Common myeloid progenitor, CD34-positive (primary cell): Measurements from ENCODE around the gene ATXN7L1.

Experiments
- CTCF ChIA-PET: fragments of 350-600 bp; sonication (Branson Sonifier 250); formaldehyde crosslinking; loops from one replicate; lab custom pipeline; 2021; ENCODE audit warnings: antibody characterized with exemption; lab: Charles Lee
- POLR2A ChIA-PET: fragments of 350-600 bp; sonication (Branson Sonifier 250); formaldehyde crosslinking; loops from one replicate; lab custom pipeline; 2021; ENCODE audit warnings: antibody characterized with exemption; lab: Charles Lee
- DNase-seq, 3 donors: peaks; one replicate each; pipeline versions ENCODE4 v3.0.0 to v3.0.0-alpha.2; 2013
- H3K27ac ChIP-seq, 2 experiments: 1 replicate in 1 of 2; 2 replicates in 1 of 2; pipeline ENCODE4 v1.7.0; 2013; ENCODE audit warnings: inconsistent platforms in 2 of 2, low read length in 2 of 2, mild to moderate bottlenecking in 2 of 2, low read depth in 1 of 2, moderate library complexity in 1 of 2; ENCODE audit not compliant: severe bottlenecking in 2 of 2, insufficient read depth in 1 of 2, poor library complexity in 1 of 2
- H3K27me3 ChIP-seq, 5 experiments: replicated peaks in 2 of 5; 1 replicate in 3 of 5; 2 replicates in 2 of 5; pipeline versions ENCODE4 v1.6.1 to v1.7.0; 2013; ENCODE audit warnings: low read length in 4 of 5, mild to moderate bottlenecking in 2 of 5, moderate library complexity in 2 of 5, inconsistent platforms in 1 of 5; ENCODE audit not compliant: insufficient read depth in 5 of 5, control insufficient read depth in 4 of 5
- H3K36me3 ChIP-seq, 4 experiments: 1 replicate in 2 of 4; 2 replicates in 2 of 4; pipeline versions ENCODE4 v1.6.1 to v1.7.0; 2013; ENCODE audit warnings: low read length in 3 of 4, control low read depth in 1 of 4, mild to moderate bottlenecking in 1 of 4; ENCODE audit not compliant: control insufficient read depth in 4 of 4, insufficient read depth in 4 of 4
- H3K4me1 ChIP-seq, 4 experiments: 1 replicate in 3 of 4; 2 replicates in 1 of 4; pipeline versions ENCODE4 v1.6.1 to v1.7.1; 2013; ENCODE audit warnings: low read length in 3 of 4, mild to moderate bottlenecking in 3 of 4, control low read depth in 1 of 4, inconsistent platforms in 1 of 4, moderate library complexity in 1 of 4; ENCODE audit not compliant: control insufficient read depth in 4 of 4, insufficient read depth in 4 of 4; ENCODE audit errors: control extremely low read depth in 1 of 4
- H3K4me3 ChIP-seq, 7 experiments: 1 replicate in 4 of 7; 2 replicates in 3 of 7; pipeline versions ENCODE4 v1.5.1 to v1.7.0; 2013; ENCODE audit warnings: mild to moderate bottlenecking in 7 of 7, low read length in 6 of 7, moderate library complexity in 6 of 7, inconsistent platforms in 2 of 7, low read depth in 2 of 7, control low read depth in 1 of 7; ENCODE audit not compliant: insufficient read depth in 4 of 7, control insufficient read depth in 1 of 7; ENCODE audit errors: extremely low read depth in 1 of 7
- H3K9me3 ChIP-seq, 5 experiments: 1 replicate in 4 of 5; 2 replicates in 1 of 5; pipeline versions ENCODE4 v1.6.1 to v1.7.1; 2013; ENCODE audit warnings: low read length in 4 of 5, mild to moderate bottlenecking in 2 of 5, inconsistent platforms in 1 of 5, low read depth in 1 of 5, moderate library complexity in 1 of 5; ENCODE audit not compliant: control insufficient read depth in 4 of 5, insufficient read depth in 2 of 5; ENCODE audit errors: control extremely low read depth in 1 of 5
- WGBS: methylation state at CpG from one replicate; pipeline ENCODE4 v1.1.5; 2013; ENCODE audit not compliant: insufficient coverage; 5-methylcytosine and 5-hydroxymethylcytosine counted together

ATXN7L1 gene

DNA sequence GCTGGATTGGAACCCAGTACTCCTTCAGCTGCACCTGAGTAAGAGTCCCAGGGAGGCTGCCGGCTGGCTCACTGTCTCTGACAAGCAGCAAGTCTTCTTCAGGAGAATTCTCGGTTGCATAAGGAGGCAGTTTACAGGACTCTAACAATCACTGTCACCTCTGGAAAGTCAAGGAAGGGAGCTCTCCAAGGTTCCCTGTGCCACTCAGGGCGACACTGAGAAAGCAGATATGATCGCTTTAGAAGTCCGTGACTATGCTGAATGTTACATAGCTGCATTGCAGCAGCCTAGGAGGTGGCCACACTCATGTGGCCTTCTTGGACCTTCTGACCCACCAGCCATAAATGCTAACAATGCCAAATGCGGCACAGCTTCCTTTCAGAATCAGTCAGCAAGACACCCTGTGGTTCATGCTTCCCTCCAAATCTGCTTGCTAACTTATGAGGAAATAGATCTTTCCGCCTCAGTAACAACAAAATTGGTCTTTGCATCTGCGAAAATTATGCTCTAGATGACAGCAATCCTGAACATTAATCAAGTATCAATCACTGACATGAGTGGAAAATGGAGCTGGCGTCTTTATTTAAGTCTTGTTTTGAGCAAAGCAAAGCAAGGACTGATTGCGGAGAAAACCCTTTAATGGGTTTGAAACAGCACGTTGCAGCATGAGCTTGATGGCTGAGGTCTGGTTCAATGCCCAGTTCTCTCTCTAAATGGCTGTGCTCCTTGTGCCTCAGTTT is 132.9 kb downstream of the ATXN7L1 start:
- peak in 2 of 3 donors; percentile 27 to 39 for DNase-seq
- Histone ChIP-seq H3K27ac (no peak overlapping the region), H3K9me3 (no peaks in the 10 kb centered on the region), H3K27me3 (no peaks in the 10 kb centered on the region), H3K4me1 (peaks cover 2 to 12% (median 7%) of the 10 kb centered on the region in 4 experiments), H3K4me3 (no peak overlapping the region), H3K36me3 (no peaks in the 10 kb centered on the region)
- ChIA-PET POLR2A (no interaction called here), CTCF (interaction anchor here (1.2 to 1.6 kb wide), 2 partner anchors 8 to 80 kb away, joined by 3 to 6 read pairs; no protein-coding TSS in a partner anchor)
- WGBS, result 49% methylated on average over 10 of the region's 11 CpGs

DNA sequence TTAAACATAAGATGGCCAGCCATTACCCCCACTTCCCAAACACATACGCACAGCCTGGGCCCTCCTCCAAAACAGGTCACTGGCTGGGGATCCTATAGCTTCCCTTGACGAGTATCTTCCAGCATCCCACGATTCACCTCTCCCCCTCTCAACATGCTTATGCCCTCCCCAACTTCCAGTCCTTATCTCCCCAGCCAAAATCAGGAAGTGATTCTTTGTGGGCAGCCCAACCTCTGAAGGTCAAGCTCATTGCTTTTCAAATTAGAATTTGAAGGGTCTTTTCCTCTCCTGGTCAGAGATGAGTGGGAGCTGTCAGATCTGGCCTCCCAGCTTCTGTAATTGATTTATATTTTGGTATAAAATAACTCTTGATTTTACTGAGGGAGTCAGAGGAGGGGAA is 133.6 kb downstream of the ATXN7L1 start:
- H3K36me3 ChIP-seq, result no peaks in the 10 kb centered on the region
- POLR2A ChIA-PET, result no interaction called here
- no peaks in the 10 kb centered on the region for H3K27me3 ChIP-seq
- CTCF ChIA-PET, result interaction anchor here (1.2 to 1.6 kb wide), 3 partner anchors 9 to 86 kb away, joined by 3 to 6 read pairs (median 6); no protein-coding TSS in a partner anchor
- no peaks in the 10 kb centered on the region for H3K9me3 ChIP-seq
- no peak overlapping the region for H3K4me3 ChIP-seq
- DNase-seq, result no peak
- no peak overlapping the region for H3K27ac ChIP-seq
- H3K4me1 ChIP-seq, result peaks cover 2 to 12% (median 7%) of the 10 kb centered on the region in 4 experiments
- WGBS, result 33% methylated on average over 2 of the region's 3 CpGs

DNA sequence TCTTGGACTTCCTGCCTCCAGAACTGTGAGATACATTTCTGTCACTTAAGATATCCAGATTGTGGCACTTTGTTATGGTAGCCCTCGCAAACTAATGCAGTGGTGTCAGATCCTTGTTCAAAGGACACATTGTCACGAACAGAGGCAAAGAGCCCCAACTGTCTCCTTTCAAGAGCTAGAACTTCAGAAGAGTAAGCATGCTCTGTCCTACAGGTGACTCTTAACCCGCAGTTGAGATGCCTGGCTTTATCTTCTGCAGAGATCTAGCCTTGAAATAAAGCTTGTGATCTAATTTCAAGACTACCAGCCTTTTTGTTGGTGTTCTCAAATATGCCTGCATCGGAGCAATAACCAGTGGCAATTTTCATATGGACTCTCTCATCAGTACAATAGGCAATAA is 134.4 kb downstream of the ATXN7L1 start:
- no peak for DNase-seq
- Histone ChIP-seq H3K4me1 (peaks cover 2 to 12% (median 7%) of the 10 kb centered on the region in 4 experiments), H3K9me3 (no peaks in the 10 kb centered on the region), H3K27ac (no peak overlapping the region), H3K4me3 (no peak overlapping the region), H3K36me3 (no peaks in the 10 kb centered on the region), H3K27me3 (no peaks in the 10 kb centered on the region)
- CTCF ChIA-PET, result interaction anchor here (1.2 to 1.6 kb wide), 4 partner anchors 9 to 85 kb away, joined by 3 to 6 read pairs (median 4); no protein-coding TSS in a partner anchor
- POLR2A ChIA-PET, result no interaction called here
- 98% methylated on average over 4 of the region's 4 CpGs for WGBS

DNA sequence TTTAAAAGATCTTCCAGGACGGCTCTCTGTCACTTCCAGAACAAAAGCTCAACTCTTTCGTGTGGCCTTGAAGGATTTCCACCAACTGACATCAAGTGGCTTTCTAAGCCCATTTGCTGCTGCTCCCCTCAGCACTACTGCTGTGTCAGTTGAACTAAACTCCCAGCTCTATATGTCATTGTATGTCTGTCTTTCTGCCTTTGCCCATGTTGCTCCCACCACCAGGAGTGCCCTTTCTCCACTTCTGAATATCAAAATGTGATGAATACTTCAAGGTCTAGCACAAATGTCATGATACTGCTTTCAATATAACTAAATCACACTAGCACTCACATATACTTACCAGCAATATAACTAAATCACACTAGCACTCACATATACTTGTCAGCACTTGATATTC is 138.3 kb downstream of the ATXN7L1 start:
- H3K9me3 ChIP-seq, result no peaks in the 10 kb centered on the region
- POLR2A ChIA-PET, result no interaction called here
- H3K27ac ChIP-seq, result no peak overlapping the region
- H3K36me3 ChIP-seq, result no peaks in the 10 kb centered on the region
- CTCF ChIA-PET, result interaction anchor here (1.3 to 1.6 kb wide), 2 partner anchors 10 to 23 kb away, joined by 3 read pairs; no protein-coding TSS in a partner anchor
- H3K27me3 ChIP-seq, result no peaks in the 10 kb centered on the region
- peaks cover 0 to 6% (median 4%) of the 10 kb centered on the region in 4 experiments for H3K4me1 ChIP-seq
- no peak overlapping the region for H3K4me3 ChIP-seq
- no peak for DNase-seq
- WGBS, result 96% methylated on average over 2 of the region's 2 CpGs

DNA sequence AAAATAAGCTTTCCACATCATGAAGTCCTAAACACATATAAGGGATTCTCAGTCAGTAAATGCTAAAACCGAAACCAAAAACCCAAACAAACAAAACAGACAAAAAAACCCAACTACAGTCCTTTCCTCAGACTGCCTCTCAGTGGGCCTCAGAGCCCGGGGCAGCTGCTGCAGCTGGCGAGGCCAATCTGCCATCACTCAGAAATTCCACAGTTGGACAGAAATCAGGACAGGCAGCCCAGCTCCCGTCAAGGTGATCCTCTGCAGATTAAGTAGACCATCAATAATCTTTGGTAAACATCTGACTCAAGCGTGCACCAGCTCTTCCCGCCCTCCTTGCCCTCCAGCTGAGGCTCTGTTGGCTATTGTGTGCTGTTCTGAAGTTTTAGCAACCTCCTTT is 142.2 kb downstream of the ATXN7L1 start:
- H3K9me3 ChIP-seq, result no peaks in the 10 kb centered on the region
- DNase-seq, result no peak
- POLR2A ChIA-PET, result no interaction called here
- no peaks in the 10 kb centered on the region for H3K4me1 ChIP-seq
- no peaks in the 10 kb centered on the region for H3K36me3 ChIP-seq
- no peak overlapping the region for H3K4me3 ChIP-seq
- WGBS, result 100% methylated on average over 6 of the region's 6 CpGs
- CTCF ChIA-PET, result interaction anchor here (1.4 kb wide), 1 partner anchor 13 kb away, joined by 5 read pairs; no protein-coding TSS in a partner anchor
- H3K27ac ChIP-seq, result no peak overlapping the region
- H3K27me3 ChIP-seq, result no peaks in the 10 kb centered on the region

DNA sequence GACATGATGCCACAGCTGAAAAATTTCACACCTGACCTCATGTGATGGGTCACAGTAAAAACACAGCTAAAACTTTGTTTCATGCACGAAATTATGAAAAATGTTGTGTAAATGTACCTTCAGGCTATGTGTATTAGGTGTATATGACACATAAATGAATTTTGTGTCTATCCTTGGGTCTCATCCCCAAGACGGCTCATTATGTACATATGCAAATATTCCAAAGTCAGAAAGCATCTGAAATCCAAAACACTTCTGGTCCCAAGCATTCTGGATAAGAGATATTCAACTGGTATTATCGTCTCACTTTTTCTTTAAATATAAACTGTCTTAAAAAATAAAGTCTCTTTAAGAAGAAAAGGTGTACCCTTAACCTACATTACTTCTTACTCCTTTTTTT is 145.4 kb downstream of the ATXN7L1 start:
- POLR2A ChIA-PET, result no interaction called here
- CTCF ChIA-PET, result interaction anchor here (0.6 kb wide), 1 partner anchor 74 kb away, joined by 3 read pairs; no protein-coding TSS in a partner anchor

DNA sequence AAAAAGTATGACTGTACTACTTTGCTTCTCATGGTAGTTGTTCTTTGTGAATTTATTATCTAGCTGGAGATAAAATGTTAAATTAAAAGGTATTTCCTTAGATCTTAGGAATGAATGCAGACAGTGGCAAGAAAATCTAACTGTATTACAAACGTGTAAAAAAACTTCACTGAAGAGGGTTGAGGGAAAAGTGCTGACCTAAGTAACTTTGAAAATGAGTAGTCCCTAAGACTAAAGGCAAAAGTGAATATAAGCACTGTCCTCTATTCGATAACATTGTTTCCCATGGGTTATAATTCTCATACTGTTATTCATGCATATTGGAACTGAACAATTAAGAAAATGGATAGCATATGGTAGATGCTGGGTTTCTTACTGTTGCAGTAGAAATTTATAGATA is 148.4 kb downstream of the ATXN7L1 start:
- H3K4me1 ChIP-seq, result no peaks in the 10 kb centered on the region
- CTCF ChIA-PET, result interaction anchor here (1.5 kb wide), 1 partner anchor 9 kb away, joined by 3 read pairs; no protein-coding TSS in a partner anchor
- 100% methylated on average over 1 of the region's 2 CpGs for WGBS
- no peak overlapping the region for H3K4me3 ChIP-seq
- DNase-seq, result no peak
- POLR2A ChIA-PET, result interaction anchor here (0.8 kb wide), 1 partner anchor 532 kb away, joined by 3 read pairs; no protein-coding TSS in a partner anchor
- H3K27me3 ChIP-seq, result no peaks in the 10 kb centered on the region
- H3K36me3 ChIP-seq, result peaks cover 0 to 2% (median 0%) of the 10 kb centered on the region in 4 experiments
- H3K9me3 ChIP-seq, result no peaks in the 10 kb centered on the region
- H3K27ac ChIP-seq, result no peak overlapping the region

More for the DNA sequence above, 145.4 kb downstream of the ATXN7L1 start:
- H3K4me3 ChIP-seq, result no peak overlapping the region
- H3K9me3 ChIP-seq, result no peaks in the 10 kb centered on the region
- H3K4me1 ChIP-seq, result no peaks in the 10 kb centered on the region
- H3K27ac ChIP-seq, result no peak overlapping the region
- no peak for DNase-seq
- no CpG with 5 or more reads among the region's 3 CpGs for WGBS
- no peaks in the 10 kb centered on the region for H3K27me3 ChIP-seq
- peaks cover 0 to 2% (median 0%) of the 10 kb centered on the region in 4 experiments for H3K36me3 ChIP-seq
